GM23248 (cell line): ENCODE results near the gene SUFU. TPM values are rescaled to one million over a fixed set of nuclear protein-coding genes. Genes with fewer than 3 reads are reported as not detected.
A peak's percentile ranks its signal among the peaks of the same experiment; 100 is the strongest.

ENCODE experiments used
- DNase-seq: peaks from one replicate; pipeline ENCODE4 v3.0.0-alpha.2; 2015
- H2AFZ ChIP-seq: fragments of 200-600 bp; sonication (generic); 2 replicates; pipeline ENCODE4 v1.6.1; 2016; ENCODE audit warnings: antibody characterized with exemption
- H3F3A ChIP-seq: fragments of 200-600 bp; sonication (generic); 2 replicates; pipeline ENCODE4 v1.6.1; 2016; ENCODE audit warnings: mild to moderate bottlenecking, antibody characterized with exemption, mixed run types; ENCODE audit not compliant: insufficient read depth
- H3K27ac ChIP-seq: fragments of 200-600 bp; sonication (generic); 2 replicates; pipeline ENCODE4 v1.5.1; 2016; ENCODE audit warnings: mild to moderate bottlenecking
- H3K27me3 ChIP-seq: fragments of 200-600 bp; sonication (generic); replicated peaks from 2 replicates; pipeline ENCODE4 v1.6.1; 2016; ENCODE audit warnings: mild to moderate bottlenecking; ENCODE audit not compliant: insufficient read depth
- H3K36me3 ChIP-seq: fragments of 200-600 bp; sonication (generic); 2 replicates; pipeline ENCODE4 v1.6.1; 2016; ENCODE audit warnings: low read depth, mild to moderate bottlenecking
- H3K4me1 ChIP-seq: fragments of 200-600 bp; sonication (generic); 2 replicates; pipeline ENCODE4 v1.6.1; 2016; ENCODE audit warnings: mild to moderate bottlenecking; ENCODE audit not compliant: insufficient read depth
- H3K4me2 ChIP-seq: fragments of 200-600 bp; sonication (generic); one replicate; pipeline ENCODE4 v1.6.1; 2016; ENCODE audit warnings: mild to moderate bottlenecking; ENCODE audit not compliant: unreplicated experiment
- H3K4me3 ChIP-seq: fragments of 200-600 bp; sonication (generic); 2 replicates; pipeline ENCODE4 v1.5.1; 2016; ENCODE audit warnings: mild to moderate bottlenecking
- H3K79me2 ChIP-seq: fragments of 200-600 bp; sonication (generic); 2 replicates; pipeline ENCODE4 v1.6.1; 2016; ENCODE audit warnings: mild to moderate bottlenecking; ENCODE audit not compliant: insufficient read depth
- H3K9ac ChIP-seq: fragments of 200-600 bp; sonication (generic); 2 replicates; pipeline ENCODE4 v1.6.1; 2016; ENCODE audit warnings: mild to moderate bottlenecking
- H3K9me2 ChIP-seq: fragments of 200-600 bp; sonication (generic); 2 replicates; pipeline ENCODE4 v1.6.1; 2016; ENCODE audit warnings: mixed run types, mild to moderate bottlenecking, moderate library complexity; ENCODE audit not compliant: insufficient read depth
- H3K9me3 ChIP-seq: fragments of 200-600 bp; sonication (generic); one replicate; pipeline ENCODE4 v1.6.1; 2017; ENCODE audit warnings: low read depth
- H4K20me1 ChIP-seq: fragments of 200-600 bp; sonication (generic); 2 replicates; pipeline ENCODE4 v1.6.0; 2016; ENCODE audit not compliant: insufficient read depth
- EZH2 ChIP-seq: fragments of 200-600 bp; sonication (generic); IDR thresholded peaks from 2 replicates; pipeline ENCODE4 v1.6.1; 2018; ENCODE audit warnings: antibody characterized with exemption, mild to moderate bottlenecking; ENCODE audit not compliant: insufficient read depth, poor library complexity, severe bottlenecking
- EZH2phosphoT487 ChIP-seq: fragments of 200-600 bp; sonication (generic); IDR thresholded peaks from 2 replicates; pipeline ENCODE4 v1.6.1; 2018; ENCODE audit warnings: antibody characterized with exemption, moderate library complexity, mild to moderate bottlenecking, low read depth; ENCODE audit not compliant: insufficient read depth
- WGBS, 2 experiments: methylation state at CpG; one replicate each; pipeline ENCODE4 v1.1.6; 2015 to 2017; ENCODE audit warnings: low lambda C conversion rate in 2 of 2, low coverage in 1 of 2; ENCODE audit errors: missing lambda C conversion rate in 2 of 2; 5-methylcytosine and 5-hydroxymethylcytosine counted together
- in situ Hi-C: fragments of 300-500 bp; cut with MboI; formaldehyde crosslinking; loops from 2 replicates; pipeline ENCODE4 v1.15.0; 2020
- polyA plus RNA-seq: library from polyadenylated mRNA; unstranded; fragments of >200 nt; fragmentation: Nextera tagmentation; extraction: Ambion mirVana; gene quantifications from 2 replicates; pipeline ENCODE4 v1.2.1, GENCODE V29; 2016
- total RNA-seq: library from RNA; depleted of rRNA; stranded (reverse); fragments of >200 nt; shearing (Covaris generic); gene quantifications from 2 replicates; pipeline ENCODE4 v1.2.3, GENCODE V29; 2014

Gene SUFU
- total and polyA plus RNA-seq, 2 experiments from 2014 or later: 3.1 to 5.0 TPM

GRCh38 chr10:102650655-102651454 lies 147.1 kb downstream of the SUFU start:
- peaks cover 95% of the 10 kb centered on the region for H3K79me2 ChIP-seq
- no peak overlapping the region for H3K4me3 ChIP-seq
- H3K4me2 ChIP-seq: no peak overlapping the region
- no peak for DNase-seq
- H3K27me3 ChIP-seq: no peaks in the 10 kb centered on the region
- no peaks in the 10 kb centered on the region for H3K9me2 ChIP-seq
- no peak for TF ChIP-seq EZH2phosphoT487
- no peak for TF ChIP-seq EZH2
- H2AFZ ChIP-seq: no peak overlapping the region
- no peaks in the 10 kb centered on the region for H3K9me3 ChIP-seq
- H3F3A ChIP-seq: 0 out of 2 replicates have a peak, but pooled peaks cover 10% of the 10 kb centered on the region
- peaks cover 19% of the 10 kb centered on the region; the same call in 1 of the 2 replicates for H3K36me3 ChIP-seq
- peaks cover 40% of the 10 kb centered on the region for H3K4me1 ChIP-seq
- in situ Hi-C loops: no loop called here
- no peak overlapping the region for H3K27ac ChIP-seq
- H4K20me1 ChIP-seq: peaks cover 27% of the 10 kb centered on the region; the same call in 1 of the 2 replicates
- 0 out of 2 replicates have a peak overlapping the region, but pooled peaks have one; percentile 11 for H3K9ac ChIP-seq
- WGBS, 2 experiments: 81 to 84% methylated on average over 11 of the region's 11 CpGs

- in situ Hi-C loops: no loop called here
- Histone ChIP-seq H3K27me3 (no peaks in the 10 kb centered on the region), H3K4me2 (no peak overlapping the region), H3K9ac (no peak overlapping the region), H3K4me3 (no peak overlapping the region), H3K79me2 (peaks cover 97% of the 10 kb centered on the region), H3K36me3 (peaks cover 19% of the 10 kb centered on the region; the same call in 1 of the 2 replicates), H3K4me1 (peaks cover 38% of the 10 kb centered on the region), H4K20me1 (peaks cover 27% of the 10 kb centered on the region; the same call in 1 of the 2 replicates), H3K9me3 (no peaks in the 10 kb centered on the region), H3K27ac (no peak overlapping the region), H3F3A (0 out of 2 replicates have a peak, but pooled peaks cover 7% of the 10 kb centered on the region), H2AFZ (no peak overlapping the region), H3K9me2 (no peaks in the 10 kb centered on the region)
- DNase-seq: no peak
- WGBS, 2 experiments: 85 to 90% methylated on average over 10 to 11 of the region's 11 CpGs
- TF ChIP-seq EZH2 (no peak), EZH2phosphoT487 (no peak)
Observed at GRCh38 chr10:102651455-102652169, 147.8 kb downstream of the SUFU start.

- Histone ChIP-seq H3K9me3 (no peaks in the 10 kb centered on the region), H3K9ac (no peak overlapping the region), H3F3A (0 out of 2 replicates have a peak, but pooled peaks cover 5% of the 10 kb centered on the region), H3K4me1 (peaks cover 32% of the 10 kb centered on the region), H3K27me3 (no peaks in the 10 kb centered on the region), H4K20me1 (peaks cover 26% of the 10 kb centered on the region; the same call in 1 of the 2 replicates), H3K36me3 (peaks cover 19% of the 10 kb centered on the region; the same call in 1 of the 2 replicates), H3K27ac (no peak overlapping the region), H3K4me2 (no peak overlapping the region), H3K4me3 (no peak overlapping the region), H3K9me2 (no peaks in the 10 kb centered on the region), H3K79me2 (peaks cover 94% of the 10 kb centered on the region), H2AFZ (no peak overlapping the region)
- DNase-seq: no peak
- TF ChIP-seq EZH2 (no peak), EZH2phosphoT487 (no peak)
- WGBS, 2 experiments: 91 to 94% methylated on average over 12 of the region's 12 CpGs
- in situ Hi-C loops: no loop called here
Observed at GRCh38 chr10:102652170-102652916, 148.6 kb downstream of the SUFU start.

- H3K9me2 ChIP-seq: no peaks in the 10 kb centered on the region
- peaks cover 20% of the 10 kb centered on the region for H3K36me3 ChIP-seq
- H3F3A ChIP-seq: 0 out of 2 replicates have a peak, but pooled peaks cover 5% of the 10 kb centered on the region
- H3K27me3 ChIP-seq: no peaks in the 10 kb centered on the region
- H2AFZ ChIP-seq: no peak overlapping the region
- H3K4me3 ChIP-seq: no peak overlapping the region
- no peak overlapping the region for H3K9ac ChIP-seq
- H3K4me2 ChIP-seq: no peak overlapping the region
- H3K4me1 ChIP-seq: peaks cover 25% of the 10 kb centered on the region
- no peak overlapping the region for H3K27ac ChIP-seq
- H4K20me1 ChIP-seq: peaks cover 19% of the 10 kb centered on the region; the same call in 1 of the 2 replicates
- 92 to 100% methylated on average over 1 of the region's 1 CpG for WGBS, 2 experiments
- peaks cover 92% of the 10 kb centered on the region for H3K79me2 ChIP-seq
- in situ Hi-C loops: no loop called here
- no peak for DNase-seq
- TF ChIP-seq EZH2 (no peak), EZH2phosphoT487 (no peak)
- no peaks in the 10 kb centered on the region for H3K9me3 ChIP-seq
Observed at GRCh38 chr10:102653060-102653459, 149.3 kb downstream of the SUFU start.
